ENCODE results near the gene CTNNA3. TPM values are rescaled to one million over a fixed set of nuclear protein-coding genes. Genes with fewer than 3 reads are reported as not detected.

Gene CTNNA3
- total RNA-seq, 1 experiment from 2014 or later = 0.20 TPM

- Histone ChIP-seq H3K9me3 (peaks cover 13% of the 10 kb centered on the region; the same call in 1 of the 2 replicates), H3K36me3 (ENCODE audit: control insufficient read depth, insufficient read depth, low read length) (no peaks in the 10 kb centered on the region), H3K4me3 (ENCODE audit: low read depth, low read length) (no peak overlapping the region), H3K4me1 (no peaks in the 10 kb centered on the region), H3K27me3 (replicated peaks; ENCODE audit: control insufficient read depth, insufficient read depth, low read length) (no peaks in the 10 kb centered on the region)
- ChIA-PET CTCF (no interaction called here), POLR2A (no interaction called here)
- Mint-ChIP-seq H3K4me3 (ENCODE audit: unreplicated experiment) (no peak overlapping the region), H3K4me1 (ENCODE audit: low read depth, unreplicated experiment) (no peaks in the 10 kb centered on the region), H3K9me3 (ENCODE audit: unreplicated experiment) (peaks cover 10% of the 10 kb centered on the region), H3K27ac (ENCODE audit: unreplicated experiment) (no peak overlapping the region), H3K27me3 (ENCODE audit: insufficient read depth, unreplicated experiment) (no peaks in the 10 kb centered on the region), H3K36me3 (ENCODE audit: insufficient read depth, unreplicated experiment) (no peaks in the 10 kb centered on the region)
- no peak for DNase-seq
- intact Hi-C loops (cut with micrococcal nuclease; ENCODE audit: unreplicated experiment) = no loop called here
- TF ChIP-seq CTCF (IDR thresholded peaks at IDR 0.05; ENCODE audit: insufficient read depth in 1 of 2, low read depth in 1 of 2, low read length in 1 of 2, severe bottlenecking in 1 of 2, unreplicated experiment in 1 of 2) = no peak
- no TSS peak for BruUV-seq (replicated peaks)
Observed at GRCh38 chr10:66649626-66650025, 1046.4 kb downstream of the CTNNA3 start.

GRCh38 chr10:66642217-66642616 lies 1053.8 kb downstream of the CTNNA3 start:
- Mint-ChIP-seq H3K4me3 (ENCODE audit: unreplicated experiment) (no peak overlapping the region), H3K9me3 (ENCODE audit: unreplicated experiment) (no peaks in the 10 kb centered on the region), H3K27ac (ENCODE audit: unreplicated experiment) (no peak overlapping the region), H3K36me3 (ENCODE audit: insufficient read depth, unreplicated experiment) (no peaks in the 10 kb centered on the region), H3K4me1 (ENCODE audit: low read depth, unreplicated experiment) (no peaks in the 10 kb centered on the region), H3K27me3 (ENCODE audit: insufficient read depth, unreplicated experiment) (peaks cover 3% of the 10 kb centered on the region)
- Histone ChIP-seq H3K4me3 (ENCODE audit: low read depth, low read length) (no peak overlapping the region), H3K27me3 (replicated peaks; ENCODE audit: control insufficient read depth, insufficient read depth, low read length) (no peaks in the 10 kb centered on the region), H3K4me1 (no peaks in the 10 kb centered on the region), H3K9me3 (no peaks in the 10 kb centered on the region), H3K36me3 (ENCODE audit: control insufficient read depth, insufficient read depth, low read length) (no peaks in the 10 kb centered on the region)
- intact Hi-C loops (cut with micrococcal nuclease; ENCODE audit: unreplicated experiment) = no loop called here
- DNase-seq = no peak
- no TSS peak for BruUV-seq (replicated peaks)
- TF ChIP-seq CTCF (IDR thresholded peaks at IDR 0.05; ENCODE audit: insufficient read depth in 1 of 2, low read depth in 1 of 2, low read length in 1 of 2, severe bottlenecking in 1 of 2, unreplicated experiment in 1 of 2) = no peak
- ChIA-PET CTCF (no interaction called here), POLR2A (no interaction called here)

- H3K36me3 Mint-ChIP-seq (ENCODE audit: insufficient read depth, unreplicated experiment) = no peaks in the 10 kb centered on the region
- no peaks in the 10 kb centered on the region for H3K4me1 ChIP-seq
- H3K4me3 ChIP-seq (ENCODE audit: low read depth, low read length) = no peak overlapping the region
- no peaks in the 10 kb centered on the region for H3K4me1 Mint-ChIP-seq (ENCODE audit: low read depth, unreplicated experiment)
- DNase-seq = no peak
- H3K27ac Mint-ChIP-seq (ENCODE audit: unreplicated experiment) = no peak overlapping the region
- no peaks in the 10 kb centered on the region for H3K9me3 ChIP-seq
- H3K27me3 Mint-ChIP-seq (ENCODE audit: insufficient read depth, unreplicated experiment) = peaks cover 3% of the 10 kb centered on the region
- intact Hi-C loops (cut with micrococcal nuclease; ENCODE audit: unreplicated experiment) = loop anchor here (10.0 kb wide), 1 partner anchor 885 kb away; no protein-coding TSS in a partner anchor
- POLR2A ChIA-PET = no interaction called here
- H3K36me3 ChIP-seq (ENCODE audit: control insufficient read depth, insufficient read depth, low read length) = no peaks in the 10 kb centered on the region
- CTCF ChIA-PET = no interaction called here
- H3K9me3 Mint-ChIP-seq (ENCODE audit: unreplicated experiment) = no peaks in the 10 kb centered on the region
- H3K27me3 ChIP-seq (replicated peaks; ENCODE audit: control insufficient read depth, insufficient read depth, low read length) = no peaks in the 10 kb centered on the region
- H3K4me3 Mint-ChIP-seq (ENCODE audit: unreplicated experiment) = no peak overlapping the region
- TF ChIP-seq CTCF (IDR thresholded peaks at IDR 0.05; ENCODE audit: insufficient read depth in 1 of 2, low read depth in 1 of 2, low read length in 1 of 2, severe bottlenecking in 1 of 2, unreplicated experiment in 1 of 2) = no peak
- no TSS peak for BruUV-seq (replicated peaks)
Observed at GRCh38 chr10:66639371-66639770, 1056.6 kb downstream of the CTNNA3 start.

All from Caco-2 (cell line).